Measurements from ENCODE around the gene GCG. TPM values are rescaled to one million over a fixed set of nuclear protein-coding genes. Genes with fewer than 3 reads are reported as not detected.

The GCG gene
- total RNA-seq, 1 donor = not detected

DNA sequence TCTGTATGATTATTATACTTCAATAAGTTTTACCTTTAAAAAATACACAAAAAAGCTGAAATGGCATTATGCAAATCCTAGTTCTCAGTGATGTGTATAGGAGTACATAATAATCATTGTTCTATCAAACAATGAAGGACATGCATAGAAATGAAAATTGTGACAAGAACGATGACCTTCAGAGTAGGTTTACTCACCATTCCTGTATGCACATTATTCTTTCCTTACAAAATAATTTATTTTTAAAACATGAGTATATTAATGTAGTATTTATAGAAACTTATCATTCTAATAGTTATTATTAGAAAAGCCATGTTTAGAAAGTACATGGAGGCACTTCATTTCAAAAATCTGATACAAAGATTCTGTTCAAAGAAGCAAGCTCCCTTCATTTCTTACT, 45.3 kb downstream of the GCG start:
- DNase-seq (ENCODE audit: low read depth in 2 of 3, low spot score in 2 of 3) = no peak

DNA sequence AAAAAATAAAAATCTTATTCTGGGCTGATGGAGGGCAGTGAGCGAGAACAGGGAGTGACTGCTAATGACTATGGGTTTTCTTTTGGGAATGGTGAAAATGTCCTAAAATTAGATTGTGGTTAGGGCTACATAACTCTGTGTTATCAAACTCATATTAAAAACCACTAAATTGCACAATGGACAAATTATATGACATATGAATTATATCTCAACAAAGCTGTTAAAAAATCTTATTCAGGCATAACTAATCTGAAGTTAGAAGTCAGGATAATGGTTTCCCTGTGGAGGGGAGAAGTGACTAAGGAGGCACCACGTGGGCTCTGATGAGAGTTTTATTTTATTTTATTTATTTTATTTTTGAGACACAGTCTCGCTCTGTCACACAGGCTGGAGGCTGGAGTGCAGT, 45.9 kb downstream of the GCG start:
- DNase-seq (ENCODE audit: low read depth in 2 of 3, low spot score in 2 of 3) = no peak

DNA sequence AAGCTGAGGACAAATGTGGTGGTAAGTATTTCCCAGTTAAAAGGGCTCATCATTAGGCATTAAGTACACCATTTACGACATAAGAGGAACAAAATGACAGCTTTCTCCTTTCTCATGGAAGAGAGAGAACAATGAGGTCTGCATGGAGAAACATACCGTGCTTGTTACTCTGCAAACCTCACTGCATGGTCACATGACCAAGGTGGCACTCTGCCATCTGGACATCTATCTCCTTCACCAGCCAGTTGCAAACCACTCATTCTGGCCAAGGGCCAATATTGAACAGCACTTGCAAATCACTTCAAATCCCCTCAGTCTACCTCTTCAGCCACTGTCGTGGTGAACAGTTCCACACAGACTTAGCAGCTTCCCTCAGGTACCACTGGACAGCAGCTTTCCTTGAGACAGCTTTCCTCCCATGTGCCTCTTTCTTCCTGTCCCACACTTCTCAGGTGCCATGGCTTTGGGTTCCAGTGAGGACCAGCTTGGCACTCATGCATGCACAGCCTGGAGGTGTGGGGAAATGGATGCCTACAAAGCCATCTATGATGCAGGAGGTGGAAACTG, 48.5 kb downstream of the GCG start:
- DNase-seq (ENCODE audit: low read depth in 2 of 3, low spot score in 2 of 3) = no peak

DNA sequence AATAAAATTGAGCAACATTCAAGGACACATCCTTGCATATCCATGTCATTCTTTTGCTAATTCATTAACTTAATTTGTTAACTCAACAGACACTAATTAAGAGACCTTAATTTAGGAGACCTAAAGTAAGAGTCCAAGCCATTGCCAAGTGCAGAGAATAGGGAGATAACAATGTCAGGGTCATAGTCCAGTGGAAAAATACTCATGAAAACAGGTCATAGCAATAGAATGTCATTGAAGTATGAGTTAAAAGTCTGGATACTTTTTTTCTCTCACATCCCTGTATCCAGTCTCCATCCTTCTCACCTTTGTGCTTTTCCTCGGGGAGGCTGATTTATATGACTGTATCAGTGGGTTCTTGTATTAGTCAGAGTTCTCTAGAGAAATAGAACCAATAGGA, 51.5 kb downstream of the GCG start:
- DNase-seq (ENCODE audit: low read depth in 2 of 3, low spot score in 2 of 3) = no peak

DNA sequence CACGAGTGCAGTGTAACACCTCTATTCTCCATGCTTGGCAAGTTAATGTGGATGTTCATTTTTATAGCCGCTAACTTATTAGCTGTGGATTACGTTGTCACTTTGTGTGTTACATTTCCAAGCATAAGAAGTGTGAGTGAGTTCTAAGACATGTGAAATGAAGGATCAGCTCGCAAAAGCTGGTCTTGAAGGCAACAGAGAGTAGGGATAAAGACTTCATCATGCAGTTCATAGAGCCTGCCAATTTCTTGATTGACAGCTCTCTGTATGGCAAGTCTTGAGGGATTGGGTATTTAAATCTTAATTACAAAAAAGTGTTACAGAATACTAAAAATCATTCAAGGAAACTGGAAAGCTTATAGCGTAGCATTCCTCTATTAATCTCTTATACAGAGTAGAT, 52.2 kb downstream of the GCG start:
- no peak for DNase-seq (ENCODE audit: low read depth in 2 of 3, low spot score in 2 of 3)

Other genes with a start within 250 kb of the GCG start
- 0.27 TPM for gene DPP4, start 78.0 kb downstream of the GCG start, total RNA-seq
- not detected for gene FAP, start 91.2 kb upstream of the GCG start, total RNA-seq
- 59.8 TPM for gene IFIH1, start 166.4 kb upstream of the GCG start, total RNA-seq
- 72.2 TPM for gene GCA, start 191.9 kb upstream of the GCG start, total RNA-seq